K562 (cell line): ENCODE measurements around the gene STON2. TPM values are rescaled to one million over a fixed set of nuclear protein-coding genes. Genes with fewer than 3 reads are reported as not detected.
A peak's percentile ranks its signal among the peaks of the same experiment; 100 is the strongest.

Experiments used
- BRCA1 ChIP-seq, 2 experiments: fragments of 450-650 bp in 1 of 2; sonication (generic) in 1 of 2; formaldehyde crosslinking in 1 of 2; IDR thresholded peaks; 2 replicates each; pipeline versions ENCODE4 v1.5.0 to v1.6.1; 2017 to 2020; ENCODE audit warnings: mild to moderate bottlenecking in 1 of 2, missing genetic modification reagents in 1 of 2
- CHD2 ChIP-seq: IDR thresholded peaks from 2 replicates; pipeline ENCODE4 v1.6.1; 2011; ENCODE audit warnings: low read depth, low read length
- GMEB1 ChIP-seq: fragments of 250-450 bp; sonication (Bioruptor Pico); IDR thresholded peaks from 2 replicates; pipeline ENCODE4 v1.4.0; 2020; ENCODE audit warnings: mild to moderate bottlenecking
- KAT8 ChIP-seq: fragments of 450-650 bp; IDR thresholded peaks from 2 replicates; pipeline ENCODE4 v1.6.1; 2016; ENCODE audit warnings: low read depth, mild to moderate bottlenecking
- L3MBTL2 ChIP-seq: fragments of 450-650 bp; IDR thresholded peaks from 2 replicates; pipeline ENCODE4 v1.6.1; 2016; ENCODE audit warnings: mild to moderate bottlenecking, moderate library complexity
- MAX ChIP-seq: sonication (generic); formaldehyde crosslinking; IDR thresholded peaks from 2 replicates; pipeline ENCODE4 v1.9.0; 2022; ENCODE audit warnings: mild to moderate bottlenecking, missing genetic modification reagents
- MTA2 ChIP-seq: fragments of 450-650 bp; IDR thresholded peaks from 2 replicates; pipeline ENCODE4 v1.6.1; 2016; ENCODE audit warnings: low read depth
- NUFIP1 ChIP-seq: fragments of 450-650 bp; IDR thresholded peaks from 2 replicates; pipeline ENCODE4 v1.6.1; 2018; ENCODE audit not compliant: partially characterized antibody
- PRDM10 ChIP-seq: fragments of 450-650 bp; IDR thresholded peaks from 2 replicates; pipeline ENCODE4 v1.6.1; 2018; ENCODE audit not compliant: partially characterized antibody
- TAL1 ChIP-seq: fragments of 450-650 bp; IDR thresholded peaks from 2 replicates; pipeline ENCODE4 v1.6.1; 2016; ENCODE audit warnings: mild to moderate bottlenecking
- ZNF217 ChIP-seq: sonication (generic); formaldehyde crosslinking; IDR thresholded peaks from 2 replicates; pipeline ENCODE4 v1.8.0; 2022; ENCODE audit warnings: mild to moderate bottlenecking, missing genetic modification reagents
- ZNF224 ChIP-seq: sonication (generic); formaldehyde crosslinking; IDR thresholded peaks from 2 replicates; pipeline ENCODE4 v1.8.0; 2022; ENCODE audit warnings: mild to moderate bottlenecking, missing genetic modification reagents
- ZNF668 ChIP-seq: fragments of 250-450 bp; sonication (Bioruptor Pico); IDR thresholded peaks from 2 replicates; pipeline ENCODE4 v1.8.0; 2022; ENCODE audit warnings: mild to moderate bottlenecking, inconsistent platforms
- ZSCAN29 ChIP-seq: fragments of 450-650 bp; IDR thresholded peaks from 2 replicates; pipeline ENCODE4 v1.6.1; 2017
- polyA plus RNA-seq, 8 experiments: library from polyadenylated mRNA; depleted of rRNA in 4 of 8; stranded (reverse) in 5 of 8; unstranded in 3 of 8; fragments of >200 nt; fragmentation: Nextera tagmentation in 2 of 8; fragmentation: Illumina TruSeq in 1 of 8; extraction: Ambion mirVana in 2 of 8; extraction: Trizol in 1 of 8; gene quantifications; 2 replicates each; pipeline versions ENCODE4 v1.2.1 to v1.2.3, GENCODE V29; 2011 to 2014; ENCODE audit warnings: inconsistent platforms in 1 of 8, missing spikeins in 1 of 8
- total RNA-seq, 7 experiments: library from RNA; depleted of rRNA in 6 of 7; stranded (reverse); fragments of >200 nt in 6 of 7; fragmentation: Illumina TruSeq in 2 of 7; extraction: Trizol in 2 of 7; gene quantifications; 2 replicates each; pipeline versions ENCODE4 v1.2.1 to v1.2.3, GENCODE V29; 2011 to 2021; ENCODE audit warnings: low replicate concordance in 1 of 7
- TF ChIP-seq, protein P1 (sequence below): fragments of 250-450 bp; sonication (Bioruptor Pico); IDR thresholded peaks from 2 replicates; pipeline ENCODE4 v1.4.0; 2020; ENCODE audit warnings: mild to moderate bottlenecking, moderate library complexity, borderline replicate concordance
- TF ChIP-seq, protein P2 (sequence below): fragments of 450-650 bp; IDR thresholded peaks from one replicate; pipeline ENCODE4 v1.6.1; 2018; ENCODE audit warnings: mild to moderate bottlenecking, moderate library complexity; ENCODE audit not compliant: partially characterized antibody
- TF ChIP-seq, protein P3 (sequence below), 2 experiments: fragments of 250-450 bp in 1 of 2; fragments of 450-650 bp in 1 of 2; sonication (Bioruptor Pico) in 1 of 2; IDR thresholded peaks; 2 replicates each; pipeline versions ENCODE4 v1.6.1 to v1.8.0; 2016 to 2021; ENCODE audit warnings: mild to moderate bottlenecking in 2 of 2, moderate library complexity in 2 of 2, missing compliant biosample characterization in 1 of 2, missing genetic modification characterization in 1 of 2

Gene STON2
- total and polyA plus RNA-seq, 9 of the 15 experiments (the other 6 are each of a cell fraction or from before 2014, with no cell fraction given), result 7.8 to 99.3 (median 53.5) TPM

GRCh38 chr14:81435391-81436295, 35.5 kb upstream of the STON2 start (continued):
- TF ChIP-seq, protein P1, sequence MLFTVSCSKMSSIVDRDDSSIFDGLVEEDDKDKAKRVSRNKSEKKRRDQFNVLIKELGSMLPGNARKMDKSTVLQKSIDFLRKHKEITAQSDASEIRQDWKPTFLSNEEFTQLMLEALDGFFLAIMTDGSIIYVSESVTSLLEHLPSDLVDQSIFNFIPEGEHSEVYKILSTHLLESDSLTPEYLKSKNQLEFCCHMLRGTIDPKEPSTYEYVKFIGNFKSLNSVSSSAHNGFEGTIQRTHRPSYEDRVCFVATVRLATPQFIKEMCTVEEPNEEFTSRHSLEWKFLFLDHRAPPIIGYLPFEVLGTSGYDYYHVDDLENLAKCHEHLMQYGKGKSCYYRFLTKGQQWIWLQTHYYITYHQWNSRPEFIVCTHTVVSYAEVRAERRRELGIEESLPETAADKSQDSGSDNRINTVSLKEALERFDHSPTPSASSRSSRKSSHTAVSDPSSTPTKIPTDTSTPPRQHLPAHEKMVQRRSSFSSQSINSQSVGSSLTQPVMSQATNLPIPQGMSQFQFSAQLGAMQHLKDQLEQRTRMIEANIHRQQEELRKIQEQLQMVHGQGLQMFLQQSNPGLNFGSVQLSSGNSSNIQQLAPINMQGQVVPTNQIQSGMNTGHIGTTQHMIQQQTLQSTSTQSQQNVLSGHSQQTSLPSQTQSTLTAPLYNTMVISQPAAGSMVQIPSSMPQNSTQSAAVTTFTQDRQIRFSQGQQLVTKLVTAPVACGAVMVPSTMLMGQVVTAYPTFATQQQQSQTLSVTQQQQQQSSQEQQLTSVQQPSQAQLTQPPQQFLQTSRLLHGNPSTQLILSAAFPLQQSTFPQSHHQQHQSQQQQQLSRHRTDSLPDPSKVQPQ (CRISPR knock-in tag), result no peak
- TF ChIP-seq, protein P2, sequence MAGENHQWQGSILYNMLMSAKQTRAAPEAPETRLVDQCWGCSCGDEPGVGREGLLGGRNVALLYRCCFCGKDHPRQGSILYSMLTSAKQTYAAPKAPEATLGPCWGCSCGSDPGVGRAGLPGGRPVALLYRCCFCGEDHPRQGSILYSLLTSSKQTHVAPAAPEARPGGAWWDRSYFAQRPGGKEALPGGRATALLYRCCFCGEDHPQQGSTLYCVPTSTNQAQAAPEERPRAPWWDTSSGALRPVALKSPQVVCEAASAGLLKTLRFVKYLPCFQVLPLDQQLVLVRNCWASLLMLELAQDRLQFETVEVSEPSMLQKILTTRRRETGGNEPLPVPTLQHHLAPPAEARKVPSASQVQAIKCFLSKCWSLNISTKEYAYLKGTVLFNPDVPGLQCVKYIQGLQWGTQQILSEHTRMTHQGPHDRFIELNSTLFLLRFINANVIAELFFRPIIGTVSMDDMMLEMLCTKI, result no peak
- TF ChIP-seq KAT8, result no peak
- TF ChIP-seq ZSCAN29, result no peak
- TF ChIP-seq BRCA1 (IDR thresholded peaks at IDR 0.05), result no peak
- no peak for TF ChIP-seq BRCA1 (CRISPR knock-in tag; IDR thresholded peaks at IDR 0.05)
- no peak for TF ChIP-seq MAX (CRISPR knock-in tag)
- no peak for TF ChIP-seq CHD2
- peak; percentile 45; the same call in 1 of the 2 replicates for TF ChIP-seq ZNF224
- no peak for TF ChIP-seq NUFIP1
- TF ChIP-seq TAL1, result 0 out of 2 replicates have a peak, but pooled peaks have one; percentile 11
- no peak for TF ChIP-seq ZNF217
- TF ChIP-seq PRDM10, result peak; percentile 73
- TF ChIP-seq GMEB1, result no peak
- TF ChIP-seq, protein P3, sequence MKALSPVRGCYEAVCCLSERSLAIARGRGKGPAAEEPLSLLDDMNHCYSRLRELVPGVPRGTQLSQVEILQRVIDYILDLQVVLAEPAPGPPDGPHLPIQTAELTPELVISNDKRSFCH (CRISPR knock-in tag; IDR thresholded peaks at IDR 0.05), result no peak
- TF ChIP-seq, protein P3 (tag; IDR thresholded peaks at IDR 0.05), result no peak
- TF ChIP-seq MTA2, result no peak
- no peak for TF ChIP-seq L3MBTL2
- no peak for TF ChIP-seq ZNF668
